GM12865 (cell line): Measurements from ENCODE around the gene GLT6D1.

ENCODE experiments used
- DNase-seq: peaks from one replicate; pipeline ENCODE4 v3.0.0; 2010; ENCODE audit warnings: low read depth
- H3K4me3 ChIP-seq: 2 replicates; pipeline ENCODE4 v1.5.1; 2011; ENCODE audit warnings: mild to moderate bottlenecking, low read depth, low read length, control low read depth
- CTCF ChIP-seq: IDR thresholded peaks from 2 replicates; pipeline ENCODE4 v1.5.1; 2011; ENCODE audit warnings: low read length, control low read depth, low read depth, inconsistent platforms; ENCODE audit not compliant: insufficient read depth; ENCODE audit errors: missing control alignments

GLT6D1 gene, protein sequence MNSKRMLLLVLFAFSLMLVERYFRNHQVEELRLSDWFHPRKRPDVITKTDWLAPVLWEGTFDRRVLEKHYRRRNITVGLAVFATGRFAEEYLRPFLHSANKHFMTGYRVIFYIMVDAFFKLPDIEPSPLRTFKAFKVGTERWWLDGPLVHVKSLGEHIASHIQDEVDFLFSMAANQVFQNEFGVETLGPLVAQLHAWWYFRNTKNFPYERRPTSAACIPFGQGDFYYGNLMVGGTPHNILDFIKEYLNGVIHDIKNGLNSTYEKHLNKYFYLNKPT

GRCh38 chr9:135639196-135639595 lies at the start of gene GLT6D1:
Gene GLT6D1, minus strand, starts transcription at chr9:135639540. Its CDS starts 353 bp downstream, at chr9:135639187.
- no peak for TF ChIP-seq CTCF
- no peak within 1 kb of the TSS for H3K4me3 ChIP-seq
- DNase-seq: no peak

GRCh38 chr9:135689011-135689410 lies 49.7 kb upstream of the GLT6D1 start:
- no peak for TF ChIP-seq CTCF
- H3K4me3 ChIP-seq: no peak overlapping the region
- DNase-seq: no peak

- no peak for TF ChIP-seq CTCF
- no peak for DNase-seq
- no peak overlapping the region for H3K4me3 ChIP-seq
These were observed 47.9 kb upstream of the GLT6D1 start for GRCh38 chr9:135687216-135687615.

- TF ChIP-seq CTCF: no peak
- no peak for DNase-seq
- no peak overlapping the region for H3K4me3 ChIP-seq
These were observed 45.4 kb upstream of the GLT6D1 start for GRCh38 chr9:135684691-135685090.

DNA sequence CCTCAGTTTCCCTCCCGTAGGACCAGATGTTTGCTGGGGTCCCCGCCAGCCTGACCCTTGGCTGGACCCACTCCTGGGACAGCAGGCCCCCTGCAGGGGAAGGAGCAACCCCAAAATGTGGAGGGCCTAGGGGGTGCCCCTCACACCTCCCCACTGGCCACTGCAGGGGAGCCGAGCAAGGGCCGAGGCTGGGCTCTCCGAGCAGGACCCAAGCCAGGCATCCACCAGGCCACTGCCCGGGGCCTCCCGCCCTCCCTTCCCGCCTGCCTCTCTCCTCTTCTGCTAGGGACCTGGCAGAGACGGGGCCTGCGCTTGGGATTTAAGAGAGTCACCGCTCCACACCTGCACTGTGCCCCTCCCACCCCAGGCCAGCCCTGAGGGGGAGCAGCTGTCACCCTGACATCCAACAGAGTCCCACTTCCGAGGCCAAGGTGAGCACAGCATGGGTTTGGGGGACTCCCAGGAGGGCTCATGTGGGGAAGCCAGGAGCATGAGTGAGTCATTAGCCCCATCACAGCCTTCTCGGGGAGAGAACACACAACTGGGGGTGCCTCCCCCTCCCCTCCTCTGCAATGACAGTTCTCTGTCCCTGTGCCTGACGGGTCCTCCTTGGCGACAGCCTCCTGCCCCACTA lies 44.2 kb upstream of the GLT6D1 start:
- H3K4me3 ChIP-seq: no peak overlapping the region
- no peak for DNase-seq
- no peak for TF ChIP-seq CTCF

- no peak for DNase-seq
- TF ChIP-seq CTCF: no peak
- H3K4me3 ChIP-seq: no peak overlapping the region
These were observed 41.8 kb upstream of the GLT6D1 start for GRCh38 chr9:135681161-135681560.
